ENCODE measurements around the gene RNF149. TPM values are rescaled to one million over a fixed set of nuclear protein-coding genes. Genes with fewer than 3 reads are reported as not detected.

Gene RNF149
- total RNA-seq, 1 experiment from 2014 or later, result 96.8 TPM

DNA sequence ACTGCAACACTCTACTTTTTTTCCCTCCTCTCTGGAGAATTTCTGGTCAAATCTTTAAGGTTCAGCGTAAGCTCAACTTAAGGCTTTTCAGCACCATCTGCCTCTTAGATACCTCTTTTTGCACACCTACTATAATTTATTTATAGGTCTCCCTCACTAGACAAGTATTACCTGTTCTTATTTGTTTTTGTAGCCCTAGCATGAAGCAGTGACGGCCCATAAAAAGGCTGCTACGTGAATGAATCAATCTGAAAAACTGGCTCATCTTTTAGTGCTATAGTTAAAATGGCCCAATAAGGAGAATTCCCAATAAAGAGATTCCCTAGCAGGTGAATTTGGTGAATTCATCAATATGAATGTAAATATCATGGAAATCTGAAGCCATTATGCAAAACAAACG lies 6.5 kb downstream of the RNF149 start:
- ChIA-PET POLR2A (no interaction called here), CTCF (no interaction called here)
- intact Hi-C loops (cut with micrococcal nuclease; ENCODE audit: unreplicated experiment), result no loop called here
- H3K4me3 ChIP-seq (ENCODE audit: low read depth, low read length), result no peak overlapping the region
- no TSS peak for BruUV-seq (replicated peaks)
- no peaks in the 10 kb centered on the region for H3K9me3 ChIP-seq
- no peak overlapping the region for H3K27ac Mint-ChIP-seq (ENCODE audit: unreplicated experiment)
- peaks cover 53% of the 10 kb centered on the region for H3K4me1 Mint-ChIP-seq (ENCODE audit: low read depth, unreplicated experiment)
- H3K9me3 Mint-ChIP-seq (ENCODE audit: unreplicated experiment), result no peaks in the 10 kb centered on the region
- no peaks in the 10 kb centered on the region for H3K27me3 Mint-ChIP-seq (ENCODE audit: insufficient read depth, unreplicated experiment)
- TF ChIP-seq, protein P1, sequence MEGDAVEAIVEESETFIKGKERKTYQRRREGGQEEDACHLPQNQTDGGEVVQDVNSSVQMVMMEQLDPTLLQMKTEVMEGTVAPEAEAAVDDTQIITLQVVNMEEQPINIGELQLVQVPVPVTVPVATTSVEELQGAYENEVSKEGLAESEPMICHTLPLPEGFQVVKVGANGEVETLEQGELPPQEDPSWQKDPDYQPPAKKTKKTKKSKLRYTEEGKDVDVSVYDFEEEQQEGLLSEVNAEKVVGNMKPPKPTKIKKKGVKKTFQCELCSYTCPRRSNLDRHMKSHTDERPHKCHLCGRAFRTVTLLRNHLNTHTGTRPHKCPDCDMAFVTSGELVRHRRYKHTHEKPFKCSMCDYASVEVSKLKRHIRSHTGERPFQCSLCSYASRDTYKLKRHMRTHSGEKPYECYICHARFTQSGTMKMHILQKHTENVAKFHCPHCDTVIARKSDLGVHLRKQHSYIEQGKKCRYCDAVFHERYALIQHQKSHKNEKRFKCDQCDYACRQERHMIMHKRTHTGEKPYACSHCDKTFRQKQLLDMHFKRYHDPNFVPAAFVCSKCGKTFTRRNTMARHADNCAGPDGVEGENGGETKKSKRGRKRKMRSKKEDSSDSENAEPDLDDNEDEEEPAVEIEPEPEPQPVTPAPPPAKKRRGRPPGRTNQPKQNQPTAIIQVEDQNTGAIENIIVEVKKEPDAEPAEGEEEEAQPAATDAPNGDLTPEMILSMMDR (IDR thresholded peaks at IDR 0.05; ENCODE audit: insufficient read depth in 1 of 2, low read depth in 1 of 2, low read length in 1 of 2, severe bottlenecking in 1 of 2, unreplicated experiment in 1 of 2), result no peak
- H3K36me3 Mint-ChIP-seq (ENCODE audit: insufficient read depth, unreplicated experiment), result peaks cover 78% of the 10 kb centered on the region
- H3K4me3 Mint-ChIP-seq (ENCODE audit: unreplicated experiment), result no peak overlapping the region
- H3K4me1 ChIP-seq, result peaks cover 17% of the 10 kb centered on the region
- H3K27me3 ChIP-seq (replicated peaks; ENCODE audit: control insufficient read depth, insufficient read depth, low read length), result no peaks in the 10 kb centered on the region
- peaks cover 2% of the 10 kb centered on the region; the same call in 1 of the 2 replicates for H3K36me3 ChIP-seq (ENCODE audit: control insufficient read depth, insufficient read depth, low read length)
- no peak for DNase-seq

GRCh38 chr2:101300836-101301235 lies 7.7 kb downstream of the RNF149 start:
- peaks cover 2% of the 10 kb centered on the region; the same call in 1 of the 2 replicates for H3K36me3 ChIP-seq (ENCODE audit: control insufficient read depth, insufficient read depth, low read length)
- H3K9me3 Mint-ChIP-seq (ENCODE audit: unreplicated experiment), result no peaks in the 10 kb centered on the region
- no peak overlapping the region for H3K4me3 Mint-ChIP-seq (ENCODE audit: unreplicated experiment)
- BruUV-seq (replicated peaks), result no TSS peak
- no peak overlapping the region for H3K27ac Mint-ChIP-seq (ENCODE audit: unreplicated experiment)
- TF ChIP-seq, protein P1 (IDR thresholded peaks at IDR 0.05; ENCODE audit: insufficient read depth in 1 of 2, low read depth in 1 of 2, low read length in 1 of 2, severe bottlenecking in 1 of 2, unreplicated experiment in 1 of 2), result no peak
- H3K36me3 Mint-ChIP-seq (ENCODE audit: insufficient read depth, unreplicated experiment), result peaks cover 76% of the 10 kb centered on the region
- ChIA-PET CTCF (no interaction called here), POLR2A (no interaction called here)
- H3K4me1 ChIP-seq, result peaks cover 9% of the 10 kb centered on the region
- no peak for DNase-seq
- no peaks in the 10 kb centered on the region for H3K9me3 ChIP-seq
- intact Hi-C loops (cut with micrococcal nuclease; ENCODE audit: unreplicated experiment), result no loop called here
- no peaks in the 10 kb centered on the region for H3K27me3 Mint-ChIP-seq (ENCODE audit: insufficient read depth, unreplicated experiment)
- no peaks in the 10 kb centered on the region for H3K27me3 ChIP-seq (replicated peaks; ENCODE audit: control insufficient read depth, insufficient read depth, low read length)
- no peak overlapping the region for H3K4me3 ChIP-seq (ENCODE audit: low read depth, low read length)
- H3K4me1 Mint-ChIP-seq (ENCODE audit: low read depth, unreplicated experiment), result peaks cover 49% of the 10 kb centered on the region

- no peaks in the 10 kb centered on the region for H3K9me3 Mint-ChIP-seq (ENCODE audit: unreplicated experiment)
- no peaks in the 10 kb centered on the region for H3K27me3 Mint-ChIP-seq (ENCODE audit: insufficient read depth, unreplicated experiment)
- peaks cover 71% of the 10 kb centered on the region for H3K36me3 Mint-ChIP-seq (ENCODE audit: insufficient read depth, unreplicated experiment)
- no TSS peak for BruUV-seq (replicated peaks)
- DNase-seq, result no peak
- CTCF ChIA-PET, result interaction anchor here (1.0 kb wide), 1 partner anchor 42 kb away, joined by 4 read pairs; no protein-coding TSS in a partner anchor
- Histone ChIP-seq H3K9me3 (no peaks in the 10 kb centered on the region), H3K4me3 (ENCODE audit: low read depth, low read length) (no peak overlapping the region), H3K27me3 (replicated peaks; ENCODE audit: control insufficient read depth, insufficient read depth, low read length) (no peaks in the 10 kb centered on the region), H3K36me3 (ENCODE audit: control insufficient read depth, insufficient read depth, low read length) (peaks cover 2% of the 10 kb centered on the region; the same call in 1 of the 2 replicates), H3K4me1 (peaks cover 2% of the 10 kb centered on the region)
- H3K27ac Mint-ChIP-seq (ENCODE audit: unreplicated experiment), result no peak overlapping the region
- peaks cover 45% of the 10 kb centered on the region for H3K4me1 Mint-ChIP-seq (ENCODE audit: low read depth, unreplicated experiment)
- POLR2A ChIA-PET, result interaction anchor here (1.5 kb wide), 1 partner anchor 9 kb away, joined by 5 read pairs; no protein-coding TSS in a partner anchor
- no peak overlapping the region for H3K4me3 Mint-ChIP-seq (ENCODE audit: unreplicated experiment)
- TF ChIP-seq, protein P1 (IDR thresholded peaks at IDR 0.05; ENCODE audit: insufficient read depth in 1 of 2, low read depth in 1 of 2, low read length in 1 of 2, severe bottlenecking in 1 of 2, unreplicated experiment in 1 of 2), result no peak
- intact Hi-C loops (cut with micrococcal nuclease; ENCODE audit: unreplicated experiment), result no loop called here
These were observed 8.3 kb downstream of the RNF149 start for GRCh38 chr2:101300164-101300563.
